HEK293 (cell line): ENCODE data around the gene CDYL.

Source experiments
- CTCF ChIP-seq: fragments of 450-650 bp; formaldehyde crosslinking; IDR thresholded peaks from 2 replicates; pipeline ENCODE4 v1.5.1; 2016; ENCODE audit warnings: missing biosample characterization, missing genetic modification characterization
- HOXC10 ChIP-seq: sonication (generic); formaldehyde crosslinking; IDR thresholded peaks from 2 replicates; pipeline ENCODE4 v1.8.1; 2023; ENCODE audit warnings: mild to moderate bottlenecking, missing genetic modification reagents

- TF ChIP-seq CTCF (tag by site-specific recombination) (no peak), HOXC10 (CRISPR knock-in tag) (no peak)
These were observed 10.8 kb downstream of the CDYL start for GRCh38 chr6:4786996-4787395.
